Measurements from ENCODE around the gene TMCO6.
A peak's percentile ranks its signal among the peaks of the same experiment; 100 is the strongest.
"Not testable (repeated sequence)": the region's sequence is repeated elsewhere in the genome, so short reads cannot be mapped to it uniquely, and the experiment has no call there.

Gene TMCO6

DNA sequence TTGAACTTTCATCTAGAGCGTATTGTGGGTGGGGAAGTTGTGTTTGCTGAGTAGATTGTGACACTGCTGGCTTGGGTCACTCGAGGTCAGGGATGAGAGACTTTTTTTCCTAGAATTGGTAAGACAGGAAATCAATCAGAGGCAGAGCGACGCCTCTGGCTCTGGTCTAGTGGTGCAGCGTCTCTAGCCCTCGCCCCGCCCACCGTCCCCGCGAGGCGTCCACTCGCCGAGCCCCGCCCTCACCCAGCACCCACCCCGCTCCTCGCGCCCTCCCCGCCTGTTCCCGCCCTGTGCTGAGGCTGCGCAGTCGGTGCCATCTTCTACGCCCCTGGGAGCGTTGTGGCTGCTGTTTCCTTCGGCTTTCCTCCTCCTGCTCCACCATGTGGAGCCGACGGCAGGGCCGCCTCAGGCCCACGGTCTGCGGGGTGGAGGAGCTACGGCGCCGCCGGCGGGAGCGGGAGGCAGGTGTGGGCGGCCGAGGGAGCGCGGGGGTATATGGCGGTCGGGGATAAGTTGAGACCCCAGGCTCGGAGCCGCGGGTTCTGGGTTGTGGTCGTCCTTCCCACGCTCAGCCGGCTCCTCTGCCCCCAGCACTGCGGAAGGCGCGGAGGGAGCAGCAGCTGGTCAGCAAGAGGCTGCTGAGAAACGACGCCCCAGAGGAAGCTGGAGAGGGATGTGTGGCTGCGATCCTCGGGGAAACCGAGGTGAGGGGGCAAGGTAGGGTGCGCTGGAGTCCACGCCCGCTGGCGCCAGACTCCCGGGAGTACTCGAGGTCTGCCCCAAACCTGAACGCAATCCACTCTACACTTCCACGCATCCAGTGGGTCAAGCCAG lies at the start of gene TMCO6:
Gene TMCO6 (plus strand): TSS at position 304 of the 834 bp plus-strand sequence. CDS start 77 bp downstream, at position 381.
- DNase-seq = peak; percentile 94

DNA sequence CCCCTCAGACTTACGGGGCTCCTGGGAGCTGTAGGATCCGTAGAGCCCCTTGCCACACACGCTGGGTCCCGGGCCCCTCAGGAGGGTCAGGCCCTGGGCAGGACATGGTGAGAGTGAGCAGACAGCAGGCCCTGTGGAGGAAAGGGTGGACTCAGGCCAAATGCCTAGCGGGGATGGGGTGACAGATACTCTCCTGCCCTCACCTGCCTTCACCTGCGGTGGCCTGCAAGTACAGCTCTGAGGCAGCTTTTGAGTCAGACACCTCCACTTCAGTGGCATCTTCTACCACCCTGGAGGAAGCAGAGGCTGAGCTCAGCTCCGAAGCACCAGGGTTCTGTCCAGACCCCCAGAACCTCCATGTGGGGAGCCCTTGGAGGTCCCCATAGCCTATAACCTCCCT lies 48.4 kb upstream of the TMCO6 start:
- DNase-seq = no peak

DNA sequence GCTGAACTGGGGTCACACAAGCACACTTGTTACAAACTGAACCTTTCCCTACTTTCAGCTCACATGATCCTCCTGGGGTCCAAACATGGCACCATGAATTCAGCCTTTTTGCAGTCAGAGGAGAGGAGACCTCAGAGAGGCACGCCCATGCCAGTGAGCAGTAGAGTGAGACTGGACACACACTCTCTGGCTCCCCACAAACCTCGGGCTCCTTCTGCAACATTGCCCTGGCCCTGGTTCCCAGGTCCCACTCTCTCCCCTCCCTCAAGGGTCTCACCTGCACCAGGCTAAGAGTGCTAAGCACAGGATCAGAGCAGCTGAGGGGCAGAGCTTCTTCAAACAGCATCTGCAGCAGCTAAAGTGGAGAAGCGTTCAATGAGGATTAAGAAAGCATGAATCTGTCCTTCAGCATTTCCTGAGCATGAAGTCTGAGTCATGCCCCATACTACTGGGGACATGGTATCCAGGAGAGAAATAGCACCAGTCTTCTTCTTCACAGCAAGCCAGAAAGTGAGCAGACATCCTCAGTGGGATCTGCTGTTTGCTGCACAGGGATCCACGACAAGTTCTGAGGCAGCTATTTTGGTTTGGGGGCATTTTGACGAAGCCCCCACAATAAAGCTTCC lies 47.4 kb upstream of the TMCO6 start:
- peak; percentile 54 for DNase-seq

DNA sequence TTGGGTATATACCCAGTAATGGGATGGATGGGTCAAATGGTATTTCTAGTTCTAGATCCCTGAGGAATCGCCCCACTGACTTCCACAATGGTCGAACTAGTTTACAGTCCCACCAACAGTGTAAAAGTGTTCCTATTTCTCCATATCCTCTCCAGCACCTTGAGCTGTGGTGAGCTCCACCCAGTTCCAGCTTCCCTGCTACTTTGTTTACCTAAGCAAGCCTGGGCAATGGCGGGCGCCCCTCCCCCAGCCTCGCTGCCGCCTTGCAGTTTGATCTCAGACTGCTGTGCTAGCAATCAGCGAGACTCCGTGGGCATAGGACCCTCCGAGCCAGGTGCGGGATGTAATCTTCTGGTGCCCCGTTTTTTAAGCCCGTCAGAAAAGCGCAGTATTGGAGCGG lies 46.2 kb upstream of the TMCO6 start:
- not testable (repeated sequence) for DNase-seq

DNA sequence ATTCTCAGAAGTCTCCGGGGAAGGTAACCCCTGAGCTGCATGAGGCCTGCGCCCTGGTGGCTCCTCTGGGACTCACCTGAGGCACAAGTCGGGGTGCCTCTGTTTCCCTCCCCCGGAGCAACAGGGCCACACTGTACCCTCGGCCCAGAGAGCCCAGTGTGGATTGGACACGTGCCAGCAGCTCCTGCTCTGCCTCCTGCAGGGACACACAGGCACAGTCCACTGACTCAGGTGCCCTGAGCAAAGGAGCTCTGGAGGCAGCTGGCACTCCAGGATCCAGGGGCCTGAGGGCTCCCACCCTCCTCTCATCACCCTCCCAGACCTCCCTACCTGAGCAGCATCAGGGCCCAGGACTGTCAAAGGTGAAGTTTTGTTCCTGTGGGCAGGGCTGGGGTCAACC lies 45.1 kb upstream of the TMCO6 start:
- DNase-seq = no peak

DNA sequence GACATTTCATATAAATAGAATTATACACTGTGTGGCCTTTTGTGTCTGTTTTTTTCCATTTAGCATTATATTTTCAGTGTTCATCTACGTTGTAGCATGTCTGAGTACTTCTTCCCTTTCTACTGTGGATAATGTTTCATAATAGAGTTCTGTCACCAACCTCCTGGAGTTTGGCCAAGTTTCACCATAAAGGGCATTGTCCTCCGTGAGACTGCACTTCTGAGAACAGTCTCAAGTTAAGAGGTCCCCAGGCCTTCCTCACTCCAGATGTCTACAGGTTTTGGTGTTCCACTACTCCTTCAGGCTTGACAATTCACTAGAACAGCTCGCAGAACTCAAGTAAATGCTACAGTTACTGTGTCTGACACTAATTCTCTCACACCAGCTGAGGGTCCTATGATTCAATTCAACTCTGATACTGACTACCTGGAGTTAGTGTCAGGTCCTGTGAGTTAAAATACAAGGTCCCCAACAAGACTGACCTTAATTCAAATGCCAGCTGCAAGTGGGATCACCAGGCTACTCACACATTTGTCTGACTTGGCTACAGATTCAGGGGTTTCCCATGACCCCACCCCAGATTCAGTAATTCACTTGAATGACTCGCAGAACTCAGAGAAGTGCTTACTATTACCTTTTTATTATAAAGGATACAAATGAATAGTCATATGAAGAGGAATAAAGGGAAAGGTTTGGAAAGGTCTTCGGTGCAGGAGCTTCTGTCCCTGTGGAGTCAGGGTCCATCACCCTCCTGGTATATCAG lies 43.5 kb upstream of the TMCO6 start:
- DNase-seq = no peak

DNA sequence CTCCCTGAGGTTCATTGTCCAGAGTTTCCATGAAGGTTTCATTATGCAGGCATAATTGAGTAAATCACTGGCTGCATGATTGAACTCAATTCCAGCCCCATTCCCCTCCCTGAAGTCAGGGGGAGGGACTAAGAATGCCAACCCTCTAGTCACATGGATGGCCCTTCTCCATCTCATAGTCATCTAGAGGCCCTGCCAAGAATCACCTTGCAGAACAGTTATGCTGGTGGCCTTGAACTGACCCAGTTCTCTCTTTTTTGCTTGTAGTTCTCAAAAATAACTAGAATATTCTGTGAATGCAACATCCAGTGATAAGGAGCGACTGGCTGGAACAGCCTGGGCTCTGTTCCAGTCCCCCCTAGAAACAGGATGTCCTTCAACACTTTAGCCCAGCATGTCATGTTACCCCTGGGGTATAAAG lies 42.9 kb upstream of the TMCO6 start:
- no peak for DNase-seq

DNA sequence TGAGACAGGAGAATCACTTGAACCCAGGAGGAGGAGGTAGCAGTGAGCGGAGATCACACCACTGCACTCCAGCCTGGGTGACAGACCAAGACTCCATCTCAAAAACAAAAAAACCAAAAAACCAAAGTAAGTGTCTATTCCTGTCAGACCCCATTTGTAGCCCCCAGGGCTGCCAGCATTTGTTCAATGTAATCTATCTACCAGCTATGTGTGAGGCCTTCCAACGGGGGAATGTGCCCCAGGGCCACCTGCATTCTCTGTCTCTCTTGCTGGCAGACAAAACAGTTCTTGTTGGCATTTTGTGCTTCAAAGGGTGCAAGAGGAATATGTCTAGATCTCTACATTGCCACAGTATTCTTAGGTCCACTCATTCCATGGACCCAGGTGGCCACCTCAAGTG lies 40.4 kb upstream of the TMCO6 start:
- no peak for DNase-seq

DNA sequence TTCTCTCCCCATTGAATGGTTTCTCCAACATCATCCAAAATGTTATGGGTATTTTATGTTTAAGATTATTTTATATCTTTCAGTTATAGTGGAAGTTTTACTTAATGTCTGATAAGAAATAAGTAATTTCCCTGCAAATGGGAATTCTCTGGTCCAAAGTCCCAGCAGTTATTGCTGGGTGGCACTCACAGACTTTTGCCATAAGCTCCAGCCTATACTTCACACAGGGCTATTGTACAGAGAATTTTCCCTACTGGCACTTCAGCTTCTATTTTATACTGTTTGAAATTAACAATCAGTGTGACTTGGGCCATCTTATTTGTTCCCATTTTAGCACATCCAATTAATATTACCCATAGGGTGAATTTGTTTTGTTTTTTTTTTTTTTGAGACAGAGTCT lies 39.2 kb upstream of the TMCO6 start:
- DNase-seq = no peak

DNA sequence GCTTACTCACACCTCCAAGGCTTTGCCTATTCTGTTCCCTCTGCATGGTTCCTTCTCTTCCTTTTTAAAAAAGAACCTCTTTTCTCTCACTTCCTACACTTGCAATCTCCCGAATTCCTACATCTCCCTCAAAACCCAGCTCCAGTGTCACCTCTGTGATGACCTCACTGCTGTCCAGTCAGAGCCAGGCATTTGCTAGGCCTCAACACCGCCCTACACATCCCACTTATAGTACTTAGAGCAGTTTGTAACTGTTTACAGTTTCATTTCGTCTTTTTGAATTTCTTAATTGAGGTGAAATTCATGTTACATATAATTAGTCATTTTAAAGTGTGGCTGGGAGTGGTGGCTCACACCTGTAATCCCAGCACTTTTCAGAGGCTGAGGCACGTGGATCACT lies 37.1 kb upstream of the TMCO6 start:
- no peak for DNase-seq

DNA sequence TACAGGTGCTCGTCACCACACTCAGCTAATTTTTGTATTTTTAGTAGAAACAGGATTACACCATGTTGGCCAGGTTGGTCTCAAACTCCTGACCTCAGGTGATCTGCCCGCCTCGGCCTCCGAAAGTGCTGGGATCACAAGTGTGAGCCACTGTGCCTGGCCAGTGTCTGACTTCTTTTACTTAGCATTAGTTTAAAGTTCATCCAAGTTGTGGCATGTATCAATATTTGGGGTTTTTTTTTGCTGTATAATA lies 35.9 kb upstream of the TMCO6 start:
- not testable (repeated sequence) for DNase-seq

DNA sequence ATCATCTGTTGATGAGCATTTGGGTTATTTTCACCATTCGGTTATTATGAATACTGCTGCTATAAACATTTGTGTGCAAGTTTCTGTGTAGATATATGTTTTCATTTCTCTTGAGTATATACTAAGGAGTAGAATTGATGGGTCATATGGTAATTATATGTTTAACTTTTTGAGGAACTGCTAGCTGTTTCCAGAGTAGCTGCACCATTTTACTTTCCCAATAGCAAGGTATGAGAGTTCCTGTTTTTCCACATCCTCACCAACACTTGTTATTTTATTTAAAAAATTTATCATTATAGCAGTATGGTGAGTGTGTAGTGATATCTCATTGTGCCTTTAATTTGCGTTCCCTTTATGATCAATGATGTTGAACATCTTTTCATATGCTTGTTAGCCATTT lies 35.5 kb upstream of the TMCO6 start:
- DNase-seq = no peak

DNA sequence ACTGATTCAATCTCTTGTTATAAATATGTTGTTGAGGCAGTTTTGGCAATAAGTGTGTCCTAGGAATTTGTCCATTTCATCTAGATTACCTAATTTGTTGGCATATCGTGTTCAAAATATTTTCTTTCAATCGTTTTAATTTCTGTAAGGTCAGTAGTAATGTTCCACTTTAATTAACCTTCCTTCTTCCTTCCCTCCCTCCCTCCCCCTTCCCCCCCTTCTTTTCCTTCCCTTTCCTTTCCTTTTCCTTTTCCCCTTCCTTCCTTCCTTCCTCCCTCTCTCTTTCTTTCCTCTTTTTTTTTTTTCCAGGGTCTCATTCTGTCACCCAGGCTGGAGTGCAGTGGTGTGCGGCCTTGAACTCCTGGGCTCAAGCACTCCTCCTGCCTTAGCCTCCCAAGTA lies 33.4 kb upstream of the TMCO6 start:
- no peak for DNase-seq

DNA sequence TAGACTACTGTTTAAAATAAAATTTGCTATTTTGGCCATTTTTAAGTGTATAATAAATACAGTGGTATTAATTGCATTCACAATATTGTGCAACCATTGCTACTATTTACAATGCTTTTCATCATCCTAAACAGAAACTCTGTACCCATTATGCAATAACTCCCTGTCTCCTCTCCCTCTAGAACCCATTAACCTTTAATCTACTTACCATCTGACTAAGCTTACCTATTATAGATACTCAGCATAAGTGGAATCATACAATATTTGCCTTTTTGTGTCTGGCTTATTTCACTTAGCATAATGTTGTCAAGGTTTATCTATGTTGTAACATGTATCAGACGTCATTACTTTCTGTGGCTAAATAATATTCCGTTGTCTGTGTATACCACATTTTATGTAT lies 32.2 kb upstream of the TMCO6 start:
- no peak for DNase-seq

DNA sequence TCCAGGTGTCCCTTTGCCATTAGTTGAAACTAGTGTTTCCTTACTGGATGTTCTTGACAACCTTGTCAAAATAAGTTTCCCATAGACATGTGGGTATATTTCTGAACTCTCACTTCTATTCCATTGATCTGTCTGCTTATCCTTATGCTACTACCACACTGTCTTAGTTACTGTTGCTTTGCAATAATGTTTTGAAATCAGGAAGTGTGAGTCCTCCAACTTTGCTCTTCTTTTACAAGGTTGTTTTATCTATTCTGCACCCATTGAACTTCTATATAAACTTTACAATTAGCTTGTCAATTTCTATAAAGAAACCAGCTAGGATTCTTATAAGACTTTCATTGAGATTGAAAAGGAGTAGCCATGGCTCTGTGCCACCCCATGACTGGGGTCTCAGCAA lies 30.5 kb upstream of the TMCO6 start:
- DNase-seq = no peak

DNA sequence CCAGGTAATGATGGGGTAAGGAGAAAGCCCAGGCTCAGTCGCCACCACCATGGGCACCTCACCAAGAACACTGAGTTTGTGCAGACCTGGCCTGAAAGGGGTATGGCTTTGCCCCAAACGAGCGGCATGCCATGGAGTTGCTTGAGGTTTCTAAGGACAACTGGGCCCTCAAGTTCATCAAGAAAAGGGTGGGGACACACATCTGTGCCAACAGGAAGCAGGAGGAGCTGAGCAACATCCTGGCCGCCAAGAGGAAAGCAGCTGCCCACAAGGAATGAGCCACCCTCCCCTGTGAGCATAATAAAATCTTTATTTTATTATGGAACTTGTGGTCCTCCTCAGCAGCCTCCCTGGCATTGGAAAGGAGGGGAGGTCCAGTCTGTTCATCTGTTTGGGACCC lies 30.1 kb upstream of the TMCO6 start:
- no peak for DNase-seq

DNA sequence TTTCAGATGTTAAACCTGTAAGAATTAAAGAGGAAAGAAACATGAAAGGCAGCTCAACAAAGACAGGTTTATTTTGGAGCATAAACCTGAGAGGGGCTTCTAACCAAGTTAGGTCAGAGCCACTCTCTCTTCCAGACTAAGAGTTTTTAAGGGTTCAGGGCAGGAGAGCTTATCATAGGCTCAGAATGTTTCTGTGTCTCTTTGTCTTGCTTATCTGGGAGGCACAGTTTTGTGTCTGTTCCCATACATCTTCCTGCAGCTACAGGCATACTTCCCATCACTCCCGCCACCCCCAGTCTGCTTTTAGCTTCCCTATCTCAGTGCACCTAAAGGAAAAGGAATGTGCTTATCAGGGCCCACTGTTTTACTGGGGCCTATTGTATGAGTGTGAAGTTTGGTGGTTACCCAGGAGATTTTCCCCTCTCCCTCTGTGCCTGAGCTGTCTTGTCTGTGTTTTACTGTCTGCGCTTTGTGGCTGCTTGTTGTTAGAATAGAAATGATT lies 28.2 kb upstream of the TMCO6 start:
- no peak for DNase-seq

DNA sequence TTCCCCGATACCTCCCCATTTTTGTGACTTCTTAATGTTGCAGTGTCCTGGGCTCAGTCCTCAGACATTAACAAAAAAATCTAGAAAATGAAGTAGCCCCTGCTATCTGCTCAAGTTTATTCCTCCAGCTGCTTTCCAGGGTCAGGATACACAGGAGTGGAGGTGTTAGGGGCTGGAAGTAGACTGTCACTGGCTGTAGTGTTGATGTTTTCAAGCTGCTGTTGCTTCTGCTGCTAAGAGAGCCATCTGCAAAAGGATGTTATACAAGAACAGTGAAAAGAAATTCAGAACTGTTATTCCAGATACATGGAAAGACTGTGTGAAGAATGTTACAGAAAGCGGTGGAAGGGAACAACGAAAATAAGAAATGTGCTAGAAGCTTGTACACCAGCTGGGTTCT lies 16.9 kb upstream of the TMCO6 start:
- DNase-seq = no peak

DNA sequence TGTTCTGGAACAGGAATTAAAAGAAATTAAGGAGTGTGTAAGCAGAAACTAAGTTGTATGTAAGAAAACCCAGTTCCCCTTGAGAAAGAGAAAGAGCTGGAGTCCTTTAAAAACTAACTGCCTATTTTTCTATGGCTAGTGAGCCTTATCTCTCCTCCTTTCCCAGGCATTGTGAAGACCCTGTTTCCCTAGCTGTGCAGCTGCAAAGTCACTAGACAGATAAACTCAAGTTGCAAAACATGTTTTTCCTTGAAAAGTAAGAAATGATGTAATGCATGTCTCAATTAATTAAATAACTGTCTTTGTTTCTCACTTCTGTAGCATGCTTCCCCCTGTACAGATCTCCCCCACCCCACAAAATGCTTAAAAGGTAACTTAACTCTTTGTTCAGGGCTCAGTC lies 16.2 kb upstream of the TMCO6 start:
- DNase-seq = not testable (repeated sequence)

DNA sequence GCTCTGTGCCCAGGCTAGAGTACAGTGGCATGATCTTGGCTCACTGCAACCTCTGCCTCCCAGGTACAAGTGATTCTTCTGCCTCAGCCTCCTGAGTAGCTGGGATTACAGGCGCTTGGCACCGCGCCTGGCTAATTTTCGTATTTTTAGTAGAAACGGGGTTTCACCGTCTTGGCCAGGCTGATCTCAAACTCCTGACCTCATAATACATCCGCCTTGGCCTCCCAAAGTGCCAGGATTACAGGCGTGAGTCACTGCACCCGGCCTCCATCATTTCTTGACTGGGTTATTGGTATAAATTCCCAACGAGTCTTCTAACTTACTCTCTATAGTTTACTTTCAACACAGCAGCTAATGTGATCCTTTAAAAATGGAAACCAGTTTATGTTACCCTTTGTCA lies 14.4 kb upstream of the TMCO6 start:
- not testable (repeated sequence) for DNase-seq

DNA sequence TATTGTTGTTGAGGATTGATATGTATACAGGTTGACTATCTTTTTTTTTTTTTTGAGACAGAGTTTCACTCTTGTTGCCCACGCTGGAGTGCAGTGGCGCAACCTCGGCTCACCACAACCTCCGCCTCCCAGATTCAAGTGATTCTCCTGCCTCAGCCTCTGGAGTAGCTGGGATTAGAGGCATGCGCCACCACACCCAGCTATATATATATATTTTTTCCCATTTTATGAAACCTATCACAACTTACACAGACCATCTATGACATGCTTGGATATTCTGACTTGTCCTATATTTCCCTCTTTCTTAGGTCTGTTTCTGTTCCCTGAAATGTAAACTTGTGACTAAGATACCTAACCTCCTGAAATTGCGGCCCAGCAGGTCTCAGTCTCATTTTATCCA lies 11.3 kb upstream of the TMCO6 start:
- DNase-seq = no peak

DNA sequence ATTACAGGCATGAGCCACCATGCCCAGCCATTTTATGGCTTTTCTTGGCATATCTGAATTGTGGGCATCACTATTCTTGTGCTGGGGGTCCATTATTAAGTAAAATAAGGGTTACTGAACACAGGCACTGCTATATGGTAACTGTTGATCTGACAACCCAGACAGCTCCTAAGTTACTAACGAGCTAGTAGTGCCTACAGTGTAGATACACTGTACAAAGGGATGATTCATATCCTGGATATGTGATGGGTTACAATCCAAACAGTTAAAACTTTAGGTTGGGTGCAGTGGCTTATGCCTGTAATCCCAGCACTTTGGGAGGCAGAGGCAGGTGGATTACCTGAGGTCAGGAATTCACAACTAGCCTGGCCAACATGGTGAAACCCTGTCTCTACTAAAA lies 10.5 kb upstream of the TMCO6 start:
- DNase-seq = no peak

DNA sequence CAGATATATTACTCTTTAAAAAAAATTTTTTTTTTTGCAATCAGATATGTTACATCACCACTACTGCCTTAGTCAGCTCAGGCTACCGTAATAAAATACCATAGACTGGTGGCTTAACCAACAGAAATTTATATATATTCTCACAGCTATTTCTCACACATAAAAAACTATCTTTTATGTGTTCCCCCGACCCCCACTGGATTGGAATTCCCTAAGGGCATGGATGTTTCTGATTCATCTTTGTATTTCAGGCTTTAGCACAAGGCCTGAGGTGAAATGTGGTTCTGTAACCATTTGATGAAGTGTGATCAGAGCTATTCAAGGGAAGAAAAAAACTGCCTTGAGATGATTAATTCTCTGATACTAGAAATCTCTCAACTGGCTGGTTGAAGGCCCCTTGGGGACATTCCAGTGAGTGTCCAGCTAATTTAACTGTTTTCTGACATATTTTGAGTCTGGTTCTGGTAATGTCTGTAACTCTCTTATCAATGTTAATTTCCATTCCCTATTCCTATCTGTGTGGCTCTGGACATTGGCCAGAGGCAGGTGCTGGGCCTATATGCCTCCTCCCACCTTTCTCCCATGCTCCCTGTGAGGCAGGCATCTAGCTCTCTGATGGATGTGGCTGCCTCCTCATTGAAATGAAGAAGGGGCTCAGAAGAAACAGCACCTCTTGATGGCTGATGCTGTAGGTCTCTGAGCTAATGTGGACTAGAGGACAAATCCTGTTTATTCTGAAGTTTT lies 8.8 kb upstream of the TMCO6 start:
- peak; percentile 41 for DNase-seq
